ENCODE measurements around the gene GPX4.
A peak's percentile ranks its signal among the peaks of the same experiment; 100 is the strongest.

Gene GPX4

DNA sequence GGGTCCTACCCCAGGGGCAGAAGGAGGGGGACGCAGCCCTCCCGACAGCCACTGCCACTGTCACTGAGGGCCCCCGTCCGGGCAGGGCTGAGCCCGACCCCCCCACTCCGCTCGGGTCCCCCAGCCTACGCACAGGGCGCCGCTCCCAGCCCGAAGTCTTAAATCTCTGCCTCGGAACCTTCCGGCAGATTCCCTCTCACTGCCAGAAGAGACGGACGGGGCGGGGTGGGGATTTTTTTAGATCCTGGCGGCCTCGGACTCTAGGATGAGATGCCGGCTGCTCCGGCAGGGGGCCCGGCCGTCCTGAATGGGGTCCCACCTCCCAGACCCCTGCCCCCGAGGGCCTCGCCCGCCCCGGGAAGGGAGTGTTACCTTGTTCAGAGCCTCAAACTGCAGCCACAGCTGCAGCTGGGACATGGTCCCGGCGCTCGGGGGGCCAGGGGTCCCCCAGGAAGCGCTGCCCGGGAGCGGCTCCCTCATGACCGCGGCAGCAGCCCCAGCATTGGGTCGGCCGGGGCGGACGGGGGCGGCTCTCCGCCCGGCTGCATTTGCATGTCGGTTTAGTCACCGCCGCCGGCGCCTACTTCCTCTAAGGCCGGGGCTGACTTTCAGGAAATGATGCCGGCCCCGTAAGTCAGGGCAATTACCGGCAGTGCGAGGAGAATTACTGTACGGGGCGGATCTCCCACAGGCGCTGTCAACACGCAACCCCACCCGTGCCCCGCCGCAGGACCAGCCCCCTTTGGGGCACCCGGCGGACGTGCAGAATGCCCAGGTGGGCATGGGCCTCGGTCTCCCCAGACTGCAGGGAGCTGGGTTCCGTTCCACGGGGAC is 28.1 kb downstream of the GPX4 start:
- DNase-seq (ENCODE audit: low read depth) = peak; percentile 76

DNA sequence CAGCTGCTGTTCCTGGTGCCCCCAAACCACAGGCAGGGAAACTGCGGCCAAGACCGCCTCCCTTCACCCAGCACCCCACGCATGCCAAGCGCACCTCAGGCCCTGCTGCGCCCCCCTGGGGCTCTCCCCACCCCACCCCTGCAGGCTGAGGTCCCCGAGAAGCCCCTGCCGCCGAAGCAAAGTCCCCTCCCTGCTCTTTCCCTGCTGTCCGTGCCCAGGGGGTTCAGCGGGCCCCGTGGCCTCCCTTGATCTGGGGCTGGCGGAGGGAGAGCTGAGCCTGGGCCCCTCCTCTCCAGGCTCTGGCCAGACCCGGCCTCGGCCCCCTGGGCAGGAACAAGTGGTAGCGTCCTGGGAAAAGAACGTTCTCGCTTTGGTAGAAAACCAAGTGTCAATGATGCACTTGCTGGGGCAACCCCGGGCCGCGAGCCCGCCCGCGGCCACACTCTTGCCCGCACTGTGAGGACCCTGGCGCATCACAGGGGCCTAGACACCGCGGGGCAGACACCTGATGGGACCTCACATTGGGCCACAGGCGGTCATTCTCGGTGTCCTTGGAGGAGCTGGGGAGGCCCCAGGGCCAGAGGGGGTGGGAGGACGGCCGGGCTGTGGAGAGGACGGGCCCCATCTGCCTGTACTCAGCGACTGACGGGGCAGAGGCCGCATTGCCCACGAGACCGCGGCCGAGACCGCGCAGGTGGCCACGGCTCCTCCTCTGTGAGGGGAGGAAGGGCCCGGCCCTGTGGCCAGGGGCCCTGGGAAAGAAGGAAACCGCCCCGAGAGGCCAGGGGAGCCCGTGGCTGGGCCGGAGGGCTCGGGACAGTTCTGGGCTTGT is 29.0 kb downstream of the GPX4 start:
- no peak for DNase-seq (ENCODE audit: low read depth)

DNA sequence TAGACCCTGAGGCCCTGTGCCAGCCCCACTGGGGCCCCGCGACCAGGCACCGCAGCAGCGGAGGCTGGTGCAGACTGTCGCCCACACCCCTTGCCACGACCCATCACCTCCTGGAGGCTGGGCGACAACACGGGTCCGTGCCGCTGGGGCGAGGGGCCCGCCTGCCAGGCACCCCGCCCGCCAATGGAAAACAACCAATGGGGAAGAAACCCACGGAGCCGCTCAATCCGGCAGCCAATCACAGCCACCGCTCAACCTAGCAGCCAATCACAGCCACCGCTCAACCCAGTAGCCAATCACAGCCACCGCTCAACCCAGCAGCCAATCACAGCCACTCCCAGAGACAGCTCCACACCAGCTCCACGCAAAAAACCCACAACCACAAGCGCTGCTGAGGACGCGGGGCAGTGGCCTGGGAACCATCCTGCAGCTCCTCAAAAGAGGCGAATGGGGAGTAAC is 29.7 kb downstream of the GPX4 start:
- peak; percentile 73 for DNase-seq (ENCODE audit: low read depth)

DNA sequence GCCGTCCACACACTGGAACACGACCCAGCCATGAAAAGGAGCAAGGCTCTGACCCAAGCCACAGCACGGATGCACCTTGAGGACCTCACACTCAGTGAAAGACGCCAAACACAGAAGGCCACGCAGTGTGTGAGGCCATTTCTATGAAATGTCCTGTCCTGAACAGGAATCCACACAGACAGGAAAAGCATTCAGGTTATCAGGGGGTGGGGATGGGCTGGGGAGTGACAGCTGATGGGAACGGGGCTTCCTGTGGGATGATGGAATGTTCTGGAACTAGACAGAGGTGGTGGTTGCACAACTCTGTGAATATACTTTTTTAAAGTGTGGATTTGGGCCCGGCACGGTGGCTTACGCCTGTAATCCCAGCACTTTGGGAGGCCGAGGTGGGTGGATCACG is 30.6 kb downstream of the GPX4 start:
- no peak for DNase-seq (ENCODE audit: low read depth)

DNA sequence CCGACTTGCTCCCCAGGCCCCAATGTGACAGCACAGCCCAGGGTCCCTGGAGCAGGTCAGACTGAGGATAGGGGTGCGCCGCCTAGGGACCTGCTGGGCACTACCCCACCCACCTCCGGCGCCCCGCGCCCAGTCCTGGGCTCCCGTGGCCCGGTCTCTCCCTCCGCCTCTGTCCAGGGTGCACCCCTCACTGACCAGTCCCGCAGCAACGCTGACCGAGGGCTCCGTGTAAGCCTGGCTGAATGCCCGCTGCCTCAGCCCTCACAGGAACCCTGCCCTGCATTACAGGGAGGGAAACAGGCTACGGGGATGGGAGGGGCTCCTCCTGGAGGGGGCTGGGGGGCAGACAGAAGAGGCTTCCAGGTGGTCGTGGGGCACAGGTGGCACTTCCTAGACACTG is 31.7 kb downstream of the GPX4 start:
- DNase-seq (ENCODE audit: low read depth) = no peak

DNA sequence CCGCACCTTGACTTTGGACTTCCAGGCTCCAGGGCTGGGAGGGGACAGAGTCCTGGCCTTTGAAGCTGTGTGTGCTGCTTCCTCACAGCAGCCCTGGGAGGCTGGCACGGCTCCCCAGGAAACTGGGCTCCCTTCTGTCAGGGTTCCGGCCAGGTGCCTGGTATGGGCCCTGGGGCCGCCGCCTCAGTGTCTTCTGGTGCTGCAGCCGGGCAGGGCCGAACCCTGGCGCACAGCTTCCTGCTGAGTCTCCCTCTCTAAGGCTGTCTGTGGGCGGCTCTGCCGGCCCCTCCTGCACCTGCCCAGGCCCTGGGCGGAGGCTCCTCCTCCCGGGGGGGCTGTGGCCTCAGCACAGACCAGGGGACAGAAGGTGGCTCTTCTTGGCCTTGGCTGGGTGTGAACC is 32.4 kb downstream of the GPX4 start:
- no peak for DNase-seq (ENCODE audit: low read depth)

DNA sequence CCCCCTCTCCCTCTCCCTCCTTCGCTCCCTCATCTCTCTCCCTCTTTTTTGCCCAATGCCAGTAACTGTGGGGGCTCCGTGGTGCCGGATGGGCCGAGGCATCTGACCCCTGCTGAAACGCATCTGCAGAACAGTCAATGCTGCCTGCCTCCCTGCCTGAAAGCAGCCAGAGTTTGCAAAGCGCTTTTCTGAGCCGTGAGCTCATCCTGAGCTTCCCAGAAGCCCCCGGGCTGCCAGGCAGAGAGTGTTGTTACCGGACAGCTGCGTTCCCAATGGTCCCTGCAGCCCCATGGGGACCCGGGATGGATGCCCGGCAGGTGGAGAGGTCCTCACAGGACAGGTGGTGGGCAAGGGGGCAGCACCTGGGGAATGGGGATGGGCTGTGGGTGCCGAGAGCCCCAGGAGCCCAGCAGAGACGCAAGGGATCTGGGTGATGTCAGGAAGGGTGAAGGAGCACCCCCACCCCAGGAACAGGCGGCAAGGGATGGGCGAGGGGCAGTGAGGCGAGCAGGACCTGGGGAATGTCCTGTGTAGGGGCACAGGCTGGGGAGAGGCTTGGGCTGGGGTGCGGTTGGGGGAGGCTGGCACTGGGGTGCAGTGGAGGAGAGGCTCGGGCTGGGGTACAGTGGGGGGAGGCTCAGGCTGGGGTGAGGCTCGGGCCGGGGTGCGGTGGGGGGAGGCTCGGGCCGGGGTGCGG is 33.0 kb downstream of the GPX4 start:
- DNase-seq (ENCODE audit: low read depth) = no peak

DNA sequence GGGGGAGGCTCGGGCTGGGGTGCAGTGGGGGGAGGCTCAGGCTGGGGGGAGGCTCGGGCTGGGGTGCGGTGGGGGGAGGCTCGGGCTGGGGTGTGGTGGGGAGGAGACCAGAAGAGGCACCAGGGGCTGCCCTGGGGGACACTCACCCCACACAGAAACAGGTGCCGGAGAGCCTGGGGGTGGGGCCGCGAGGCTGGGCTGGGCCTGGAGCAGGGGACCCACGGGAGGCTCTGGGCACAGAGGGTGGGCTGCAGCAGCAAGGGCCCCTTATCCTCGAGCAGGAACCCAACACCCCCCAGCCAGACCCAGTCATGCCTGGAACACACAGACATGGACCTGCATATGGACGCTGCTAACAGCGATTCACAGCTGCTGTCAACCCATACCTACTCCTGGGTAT is 34.3 kb downstream of the GPX4 start:
- no peak for DNase-seq (ENCODE audit: low read depth)

DNA sequence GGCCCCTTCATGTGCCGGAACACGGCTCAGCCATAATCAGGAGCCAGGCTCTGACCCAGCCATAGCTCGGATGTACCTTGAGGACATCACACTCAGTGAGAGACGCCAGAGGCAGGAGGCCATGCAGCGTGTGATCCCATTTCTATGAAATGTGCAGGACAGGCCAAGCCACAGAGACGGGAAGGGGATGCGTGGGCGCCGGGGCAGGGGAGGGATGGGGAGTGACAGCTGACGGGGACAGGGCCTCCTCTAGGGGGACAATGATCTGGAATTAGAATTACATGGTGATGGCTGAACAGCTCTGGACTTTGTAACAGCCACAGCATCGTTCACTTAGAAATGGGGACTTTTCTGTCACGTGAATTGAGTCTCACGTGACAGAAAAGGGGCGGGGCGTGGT is 35.3 kb downstream of the GPX4 start:
- DNase-seq (ENCODE audit: low read depth) = no peak

DNA sequence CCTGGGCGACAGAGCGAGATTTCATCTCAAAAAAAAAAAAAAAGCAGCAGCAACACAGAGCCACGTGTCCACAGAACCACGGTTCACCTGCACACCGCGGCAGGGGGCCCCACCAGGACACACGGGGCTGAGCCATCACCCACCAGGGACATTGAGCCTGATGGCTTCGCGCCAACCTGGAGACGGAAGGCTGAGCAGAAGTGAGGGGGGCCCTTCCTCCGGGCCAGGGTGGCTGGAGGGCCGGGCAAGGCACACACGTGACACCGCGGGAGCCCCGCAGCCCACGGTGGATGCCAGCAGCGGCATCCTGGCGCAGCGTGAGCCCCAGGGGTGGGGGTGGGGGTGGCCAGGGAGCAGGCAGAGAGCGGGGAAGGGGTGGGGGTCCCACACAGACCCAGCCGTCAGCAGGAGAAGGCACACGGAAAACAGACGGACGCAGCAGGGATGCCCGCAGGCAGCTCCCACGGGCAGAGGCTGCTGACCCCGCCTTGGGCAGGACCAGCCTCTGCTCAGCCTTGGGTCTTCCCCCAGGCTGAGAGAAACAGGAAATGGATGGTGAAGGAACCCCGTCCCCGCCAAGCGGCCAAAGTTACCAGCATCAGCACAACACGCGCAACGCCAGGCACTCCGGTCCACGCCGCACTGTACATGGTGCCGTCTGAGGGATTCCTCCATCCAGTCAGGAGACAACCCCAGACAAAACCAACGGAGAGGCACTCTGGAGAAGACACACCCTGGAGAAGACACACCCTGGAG is 36.7 kb downstream of the GPX4 start:
- no peak for DNase-seq (ENCODE audit: low read depth)

DNA sequence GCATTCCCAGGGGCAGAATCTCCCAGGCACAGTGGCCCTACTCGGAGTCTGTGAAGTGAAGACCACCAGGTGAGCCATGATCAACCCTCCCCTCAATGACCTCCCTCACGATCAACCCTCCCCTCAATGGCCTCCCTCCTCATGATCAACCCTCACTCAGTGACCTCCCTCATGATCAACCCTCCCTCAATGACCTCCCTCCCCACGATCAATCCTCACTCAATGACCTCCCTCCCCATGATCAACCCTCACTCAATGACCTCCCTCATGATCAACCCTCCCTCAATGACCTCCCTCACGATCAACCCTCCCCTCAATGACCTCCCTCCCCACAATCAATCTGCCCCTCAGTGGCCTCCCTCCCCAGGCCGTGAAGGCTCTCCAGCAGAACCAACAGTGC is 38.1 kb downstream of the GPX4 start:
- no peak for DNase-seq (ENCODE audit: low read depth)

DNA sequence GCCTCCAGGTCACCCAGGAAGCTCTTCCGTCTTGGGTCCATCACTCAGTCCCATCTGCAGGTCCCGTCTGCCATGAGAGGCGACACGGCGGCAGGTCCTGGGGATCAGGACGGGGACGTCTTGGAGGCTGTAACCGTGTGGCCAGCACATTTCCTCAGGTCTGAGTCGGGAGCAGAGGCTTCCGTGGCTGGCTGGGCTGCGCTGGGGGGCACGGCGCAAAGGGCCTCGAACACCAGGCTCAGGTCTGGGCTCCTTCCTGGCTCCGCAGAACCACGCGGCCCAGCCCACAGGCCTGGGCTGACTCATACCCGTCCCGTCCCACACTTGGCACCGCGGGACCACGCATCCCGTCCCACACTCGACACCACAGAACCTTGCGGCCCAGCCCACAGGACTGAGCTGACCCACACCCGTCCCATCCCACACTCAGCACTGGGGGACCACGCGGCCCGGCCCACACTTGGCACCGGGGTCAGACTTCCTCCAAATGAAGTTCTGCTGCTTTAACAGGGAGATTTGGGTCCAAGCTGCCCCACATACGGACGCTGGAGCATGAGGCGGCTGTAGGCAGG is 40.1 kb downstream of the GPX4 start:
- DNase-seq (ENCODE audit: low read depth) = no peak

DNA sequence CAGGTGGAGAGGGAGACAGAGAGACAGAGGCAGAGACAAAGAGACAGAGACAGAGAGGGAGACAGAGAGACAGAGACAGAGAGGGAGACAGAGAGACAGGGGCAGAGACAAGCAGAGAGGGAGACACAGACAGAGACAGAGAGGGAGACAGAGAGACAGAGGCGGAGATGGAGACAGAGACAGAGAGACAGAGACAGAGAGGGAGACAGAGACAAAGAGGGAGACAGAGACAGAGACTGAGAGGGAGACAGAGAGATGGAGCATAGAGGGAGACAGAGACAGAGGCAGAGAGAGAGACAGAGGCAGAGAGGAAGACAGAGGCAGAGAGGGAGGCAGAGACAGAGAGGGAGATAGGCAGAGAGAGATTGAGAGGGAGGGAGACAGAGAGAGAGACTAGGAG is 40.9 kb downstream of the GPX4 start:
- DNase-seq (ENCODE audit: low read depth) = no peak

DNA sequence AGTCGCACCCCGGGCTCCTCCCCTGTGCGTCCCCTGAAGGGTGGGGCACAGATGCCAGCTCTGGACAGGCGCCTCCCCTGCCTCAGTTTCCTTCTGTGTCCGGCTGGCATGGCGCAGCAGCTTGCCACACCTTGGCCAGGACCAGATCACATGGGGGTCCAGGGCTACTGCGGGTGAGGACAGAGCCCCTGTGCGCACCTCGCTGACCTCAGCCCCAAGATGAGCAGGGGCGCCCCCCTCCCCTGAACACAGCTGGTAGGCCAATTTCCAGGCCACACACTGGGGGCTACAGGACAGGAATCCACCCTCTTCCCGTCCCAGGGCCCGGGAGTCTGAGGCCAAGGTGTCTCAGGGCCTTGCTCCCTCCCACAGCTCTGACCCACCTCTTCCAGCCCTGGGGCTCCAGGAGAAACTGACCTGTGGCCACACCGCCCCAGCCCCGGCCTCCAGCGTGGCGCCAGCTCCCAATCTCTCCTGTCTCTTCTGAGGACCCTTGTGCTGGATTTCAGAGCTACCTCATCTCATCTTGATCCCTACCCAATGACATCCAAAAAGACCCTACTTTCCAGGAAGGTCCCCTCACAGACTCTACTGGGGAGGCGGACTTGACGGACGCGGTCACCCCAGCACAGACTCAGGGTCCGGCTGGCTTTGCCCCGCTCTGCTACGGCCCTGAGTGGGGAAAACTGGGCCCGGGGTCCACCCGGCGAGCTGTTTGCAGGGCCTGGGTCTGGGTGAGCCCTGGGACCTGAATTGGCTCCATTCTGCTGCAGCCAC is 42.0 kb downstream of the GPX4 start:
- DNase-seq (ENCODE audit: low read depth) = no peak

DNA sequence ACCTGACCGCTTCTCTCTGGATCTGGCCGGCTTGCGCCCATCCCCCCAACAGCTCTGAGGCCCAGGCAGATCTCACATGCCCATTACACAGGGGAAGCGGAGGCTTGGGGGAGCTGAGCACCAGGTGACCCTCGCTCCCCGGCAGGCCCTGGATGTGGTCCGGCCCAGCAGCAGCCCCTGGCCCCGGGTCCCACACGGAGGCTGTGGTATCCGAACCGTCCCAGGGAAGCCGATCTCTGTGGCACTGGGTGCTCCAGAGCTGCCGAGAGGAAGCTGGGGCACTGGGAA is 42.6 kb downstream of the GPX4 start:
- DNase-seq (ENCODE audit: low read depth) = no peak

DNA sequence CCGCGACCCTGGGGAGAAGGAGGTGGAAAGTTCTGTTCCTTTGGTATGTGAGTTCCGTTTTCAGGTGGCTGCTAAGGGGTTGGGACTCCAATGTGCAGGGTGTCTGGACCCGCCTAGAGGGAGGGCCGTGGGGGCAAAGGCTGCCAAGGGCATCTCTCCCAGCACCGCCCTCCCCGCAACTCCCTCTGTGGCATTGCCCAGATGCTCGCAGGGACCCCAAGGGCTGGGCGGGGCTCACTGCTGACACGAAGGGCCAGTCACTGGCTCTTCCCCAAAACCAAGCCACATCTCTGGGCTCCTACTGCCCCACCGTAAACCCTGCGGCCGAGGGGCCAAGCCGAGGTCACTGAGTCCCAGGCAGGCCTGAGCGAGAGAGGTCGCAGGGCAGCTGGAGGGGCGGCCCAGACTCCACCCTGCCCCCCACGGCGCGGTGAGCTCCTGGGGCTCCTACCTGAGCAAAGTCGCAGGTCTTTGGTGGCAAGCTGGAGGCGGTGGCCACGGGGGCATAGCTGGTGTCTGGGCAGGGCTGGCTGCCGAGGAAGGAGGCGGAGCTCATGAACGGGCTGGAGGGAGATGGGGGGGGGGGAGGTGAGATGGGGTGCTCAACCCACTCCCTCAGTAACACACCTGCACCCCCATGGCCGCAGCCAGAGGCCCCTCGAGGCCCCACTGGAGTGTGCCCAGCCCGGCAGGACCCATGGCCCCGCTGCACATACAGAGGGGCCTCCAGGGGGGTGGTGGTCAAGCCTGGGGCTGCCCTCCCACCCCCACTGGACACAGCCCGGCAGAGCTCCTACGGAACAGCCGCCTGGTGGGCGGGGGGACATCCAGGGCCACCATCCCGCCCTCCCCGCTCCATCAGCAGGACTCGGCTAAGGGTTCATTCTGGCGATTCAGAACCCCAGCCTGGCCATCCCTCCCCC is 43.3 kb downstream of the GPX4 start:
- no peak for DNase-seq (ENCODE audit: low read depth)

DNA sequence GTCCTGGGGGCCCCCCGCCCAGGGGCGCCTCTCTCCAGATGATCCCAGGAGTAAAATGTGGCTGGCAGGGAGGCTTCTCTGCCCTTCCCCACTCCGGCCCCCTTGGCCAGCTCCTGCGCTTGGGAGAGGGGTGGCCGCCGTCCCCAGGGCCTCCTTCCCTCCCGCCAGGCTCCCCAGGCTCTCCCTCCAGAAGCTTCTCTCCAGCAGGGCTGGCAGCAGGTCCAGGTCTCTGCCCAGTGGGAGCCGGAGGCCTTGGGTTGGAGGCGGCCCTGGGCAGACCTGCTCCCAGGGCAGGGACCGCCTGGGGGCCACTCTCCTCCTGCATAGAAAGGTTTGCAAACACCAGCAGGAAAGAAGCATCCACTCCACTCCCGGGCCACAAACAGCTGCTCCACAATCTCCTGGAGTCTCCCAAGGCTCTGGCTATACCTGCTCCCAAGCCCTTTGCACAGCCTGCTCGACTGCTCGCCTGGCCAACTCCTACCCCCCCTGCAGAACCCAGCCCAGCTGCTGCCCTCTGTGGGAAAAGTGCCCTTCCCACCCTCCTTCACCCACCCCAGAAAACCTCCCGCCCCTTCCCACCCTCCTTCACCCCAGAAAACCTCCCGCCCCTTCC is 44.2 kb downstream of the GPX4 start:
- DNase-seq (ENCODE audit: low read depth) = no peak

DNA sequence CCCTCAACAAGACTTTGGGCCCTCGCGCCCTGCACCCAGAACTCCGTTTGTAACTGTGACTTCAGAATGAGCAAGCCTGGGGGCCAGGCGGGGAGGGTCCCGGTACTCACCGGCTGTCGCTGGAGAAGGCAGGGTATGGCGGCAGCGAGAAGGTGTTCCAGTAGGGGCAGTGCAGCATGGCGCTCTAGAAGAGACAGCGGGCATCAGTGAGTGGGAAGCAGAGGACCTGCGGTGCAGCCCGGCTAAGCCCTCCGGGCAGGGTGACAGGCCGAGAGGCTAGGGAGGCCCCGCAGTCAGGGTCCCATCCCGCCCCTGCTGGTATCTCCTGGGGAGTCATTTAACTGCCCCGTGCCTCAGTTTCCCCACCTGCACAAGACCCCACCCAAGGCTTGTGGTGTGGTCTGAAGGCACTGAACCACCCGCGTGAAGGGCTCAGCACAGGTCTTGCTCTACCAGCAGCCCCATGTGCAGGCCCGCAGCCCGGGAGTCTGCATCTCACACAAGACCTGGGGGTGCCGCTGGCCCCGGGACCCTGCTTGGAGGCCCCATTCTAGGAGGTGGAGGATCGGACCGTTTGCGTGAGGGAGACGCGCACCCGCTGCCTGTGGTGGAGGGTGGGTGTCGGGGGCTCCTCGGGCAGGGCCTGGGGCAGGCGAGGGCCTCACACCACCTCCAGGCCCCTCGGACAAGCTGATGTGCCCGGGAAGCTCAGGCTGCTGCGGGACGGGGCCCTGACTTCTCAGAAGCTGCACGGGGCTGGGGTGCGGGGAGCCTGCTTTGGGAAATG is 45.7 kb downstream of the GPX4 start:
- DNase-seq (ENCODE audit: low read depth) = no peak

Data from activated T-helper 1 cell treated with Interleukin-2 at 50 U/mL for 16 hours (primary cell).